SK-N-SH (cell line): Measurements from ENCODE around the gene CARD19. TPM values are rescaled to one million over a fixed set of nuclear protein-coding genes. Genes with fewer than 3 reads are reported as not detected.

Experiments used
- polyA plus RNA-seq, 3 experiments: library from polyadenylated mRNA; depleted of rRNA; stranded (reverse); fragments of >200 nt; gene quantifications; 2 replicates each; pipeline ENCODE4 v1.2.3, GENCODE V29; 2012

CARD19 gene
- polyA plus RNA-seq, 1 of the 3 experiments (the other 2 are of a cell fraction): 165 TPM

Other genes with a start within 250 kb of the CARD19 start
- gene ZNF484, start 218.2 kb upstream of the CARD19 start, polyA plus RNA-seq (2012; rRNA removed): 0.79 and 1.1 TPM in 2 replicates
- gene FGD3, start 148.7 kb upstream of the CARD19 start, polyA plus RNA-seq (2012; rRNA removed): not detected in 2 replicates
- 0.49 and 0.67 TPM in 2 replicates for gene SUSD3, start 37.5 kb upstream of the CARD19 start, polyA plus RNA-seq (2012; rRNA removed)
- gene NINJ1, start 38.0 kb downstream of the CARD19 start, polyA plus RNA-seq (2012; rRNA removed): 23.2 and 31.7 TPM in 2 replicates
- 0.12 and 0.36 TPM in 2 replicates for gene WNK2, start 87.9 kb downstream of the CARD19 start, polyA plus RNA-seq (2012; rRNA removed)